Transverse colon (tissue), 4 donors: ENCODE results near the gene LYPD6B.

ENCODE experiments used
- CTCF ChIP-seq, 5 experiments: fragments of 200-600 bp in 3 of 5; fragments of 450-650 bp in 2 of 5; sonication (generic) in 3 of 5; IDR thresholded peaks; 1 replicate in 2 of 5; 2 replicates in 3 of 5; pipeline ENCODE4 v1.5.1; 2016 to 2017; ENCODE audit warnings: antibody characterized with exemption in 5 of 5, inconsistent platforms in 3 of 5, mild to moderate bottlenecking in 2 of 5, moderate library complexity in 1 of 5
- POLR2A ChIP-seq: fragments of 450-650 bp; IDR thresholded peaks from one replicate; pipeline ENCODE4 v1.6.1; 2016; ENCODE audit warnings: antibody characterized with exemption, mild to moderate bottlenecking, moderate library complexity
- POLR2AphosphoS5 ChIP-seq, 3 donors: sonication (generic); formaldehyde crosslinking; IDR thresholded peaks; one replicate each; pipeline ENCODE4 v1.6.1; 2016; ENCODE audit warnings: antibody characterized with exemption in 3 of 3

GRCh38 chr2:149061133-149061745 is 22.7 kb downstream of the LYPD6B start:
- TF ChIP-seq CTCF (IDR thresholded peaks at IDR 0.05) (no peak), POLR2A (no peak), POLR2AphosphoS5 (IDR thresholded peaks at IDR 0.05) (no peak)
